ENCODE data around the gene PXN. TPM values are rescaled to one million over a fixed set of nuclear protein-coding genes. Genes with fewer than 3 reads are reported as not detected.

Gene PXN
- total and polyA plus RNA-seq, 10 of the 15 experiments (the other 5 are each of a cell fraction or from before 2014, with no cell fraction given), result 1.0 to 32.0 (median 11.5) TPM

- Histone ChIP-seq H3K4me3 (no peak overlapping the region), H3K9ac (ENCODE audit: control insufficient read depth, insufficient read depth, low read length) (no peak overlapping the region), H3K9me3 (replicated peaks; ENCODE audit: control insufficient read depth, insufficient read depth, low read length) (no peaks in the 10 kb centered on the region), H3K79me2 (ENCODE audit: control insufficient read depth, insufficient read depth, low read length) (no peaks in the 10 kb centered on the region), H3K4me1 (ENCODE audit: control insufficient read depth, insufficient read depth, low read length) (no peaks in the 10 kb centered on the region), H4K20me1 (ENCODE audit: control insufficient read depth, insufficient read depth) (no peaks in the 10 kb centered on the region), H3K27ac (ENCODE audit: control insufficient read depth, insufficient read depth) (no peak overlapping the region), H3K27me3 (replicated peaks in 1 of 2; ENCODE audit: control insufficient read depth in 2 of 2, insufficient read depth in 2 of 2, low read length in 1 of 2) (no peaks in the 10 kb centered on the region), H3K36me3 (ENCODE audit: control insufficient read depth in 2 of 2, insufficient read depth in 2 of 2, low read length in 1 of 2) (peaks cover 0 to 3% of the 10 kb centered on the region in 2 experiments; a peak in 2 of 4 replicates), H3K4me2 (ENCODE audit: control insufficient read depth, insufficient read depth) (no peak overlapping the region), H2AFZ (ENCODE audit: control insufficient read depth, low read depth, low read length) (no peak overlapping the region)
- RAD21 ChIA-PET (ENCODE audit: unreplicated experiment), result no interaction called here
- in situ Hi-C loops (cut with MboI) (no loop called here), intact Hi-C loops (cut with micrococcal nuclease; ENCODE audit: unreplicated experiment) (no loop called here)
- DNase-seq (ENCODE audit: low read depth, low spot score) (no peak), FAIRE-seq (no peak), ATAC-seq (no peak)
- SMC1A ChIA-PET (ENCODE audit: uncharacterized antibody, unreplicated experiment), result interaction anchor here (1.8 kb wide), 1 partner anchor 11 kb away, joined by 7 read pairs; the partner anchor contains the start of gene RPLP0
- BruUV-seq (replicated peaks), result no TSS peak
- CTCF ChIA-PET, result interaction anchor here (0.6 kb wide), 1 partner anchor 18 kb away, joined by 3 read pairs; no protein-coding TSS in a partner anchor
- POLR2A ChIA-PET, result no interaction called here
- 94% methylated on average over 17 of the region's 24 CpGs for WGBS (ENCODE audit: insufficient coverage, insufficient replicate concordance, low lambda C conversion rate, missing lambda C conversion rate)
- TF ChIP-seq NR2C2 (IDR thresholded peaks at IDR 0.05; ENCODE audit: borderline replicate concordance, control insufficient read depth, insufficient read length, low read depth) (no peak), SPI1 (IDR thresholded peaks at IDR 0.05; ENCODE audit: borderline replicate concordance, insufficient read depth, low read depth, low read length) (no peak), SREBF2 (IDR thresholded peaks at IDR 0.05; ENCODE audit: low read length) (no peak), ZNF24 (IDR thresholded peaks at IDR 0.05) (no peak), RB1 (IDR thresholded peaks at IDR 0.05; ENCODE audit: borderline replicate concordance) (no peak), HSF1 (IDR thresholded peaks at IDR 0.05; ENCODE audit: low read depth, low read length) (no peak), SMAD5 (IDR thresholded peaks at IDR 0.05; ENCODE audit: low read depth) (no peak), FOXM1 (IDR thresholded peaks at IDR 0.05; ENCODE audit: low read depth, low read length) (no peak), TCF12 (IDR thresholded peaks at IDR 0.05; ENCODE audit: low read depth, low read length) (no peak), BACH1 (IDR thresholded peaks at IDR 0.05; ENCODE audit: borderline replicate concordance) (no peak), HCFC1 (IDR thresholded peaks at IDR 0.05; ENCODE audit: low read length) (no peak), CUX1 (IDR thresholded peaks at IDR 0.05; ENCODE audit: insufficient replicate concordance, low read depth, low read length) (no peak), CTCF (IDR thresholded peaks at IDR 0.05 in 2 of 3, conservative IDR thresholded peaks at IDR 0.05 in 1 of 3; ENCODE audit: control insufficient read depth in 2 of 3, extremely low read depth in 1 of 3, insufficient read depth in 1 of 3, low read depth in 3 of 3, low read length in 3 of 3) (no peak), KAT2A (conservative IDR thresholded peaks at IDR 0.05; ENCODE audit: control insufficient read depth, low read depth, low read length) (no peak), IRF5 (IDR thresholded peaks at IDR 0.05; ENCODE audit: borderline replicate concordance) (no peak)
Observed at GRCh38 chr12:120212301-120212700, 53.2 kb downstream of the PXN start.
